NCI-H2227 treated with DMSO at 0.1 percent for 48 hours (cell line): Measurements from ENCODE around the gene NOSTRIN.
"Not testable (repeated sequence)": the region's sequence is repeated elsewhere in the genome, so short reads cannot be mapped to it uniquely, and the experiment has no call there.

Experiments used
- DNase-seq: peaks from one replicate; lab custom pipeline; 2025; lab: John Stamatoyannopoulos, UW

NOSTRIN gene

DNA sequence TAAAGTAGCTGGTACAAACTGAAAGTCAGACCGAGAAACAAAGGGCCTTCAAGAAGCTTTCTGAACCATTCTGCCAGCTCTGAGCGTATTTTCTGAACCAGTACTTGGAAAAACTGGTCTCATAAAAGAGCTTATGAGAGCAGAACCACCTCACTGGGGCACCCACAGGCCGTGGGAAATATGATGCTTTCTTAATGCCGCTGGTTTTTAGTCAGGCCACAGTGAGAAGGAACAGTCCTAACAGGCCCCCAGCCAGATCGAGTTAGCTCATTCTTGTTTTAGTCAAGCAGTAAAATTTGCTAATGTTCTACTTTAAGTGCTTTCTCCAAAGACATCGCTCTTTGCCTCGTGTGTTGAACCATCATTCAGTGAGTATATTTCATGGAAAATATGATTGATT is 12.7 kb upstream of the NOSTRIN start:
- no peak for DNase-seq

DNA sequence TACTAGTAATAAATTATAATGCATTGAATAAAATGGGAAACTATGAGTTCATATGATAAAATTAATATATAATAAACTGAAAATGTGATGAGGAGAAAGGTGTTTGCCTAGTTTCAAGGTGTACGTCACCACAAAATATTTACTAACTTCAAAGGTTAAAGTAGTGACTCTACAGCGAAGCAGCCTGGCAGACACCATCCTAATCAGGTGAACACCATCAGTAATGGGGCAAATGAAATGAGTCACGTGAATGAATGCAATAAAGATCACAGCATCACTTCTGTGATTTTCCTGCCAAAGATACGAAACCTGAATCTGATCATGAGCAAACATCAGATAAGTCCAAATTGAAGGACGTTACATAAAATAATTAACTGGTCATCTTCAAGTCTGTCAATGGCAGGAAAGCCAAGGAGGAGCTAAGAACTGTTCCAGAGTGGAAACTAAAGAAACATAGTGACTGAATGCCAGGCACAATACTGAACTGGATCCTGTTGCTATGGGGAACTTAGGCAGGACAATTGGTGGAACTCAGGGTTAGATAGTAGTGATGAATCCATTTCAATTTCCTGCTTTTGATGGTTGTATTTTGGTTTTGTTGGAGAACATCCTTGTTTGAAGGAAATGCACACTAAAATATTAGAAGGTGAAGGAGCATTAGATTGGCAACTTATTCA is 12.1 kb upstream of the NOSTRIN start:
- DNase-seq = no peak

DNA sequence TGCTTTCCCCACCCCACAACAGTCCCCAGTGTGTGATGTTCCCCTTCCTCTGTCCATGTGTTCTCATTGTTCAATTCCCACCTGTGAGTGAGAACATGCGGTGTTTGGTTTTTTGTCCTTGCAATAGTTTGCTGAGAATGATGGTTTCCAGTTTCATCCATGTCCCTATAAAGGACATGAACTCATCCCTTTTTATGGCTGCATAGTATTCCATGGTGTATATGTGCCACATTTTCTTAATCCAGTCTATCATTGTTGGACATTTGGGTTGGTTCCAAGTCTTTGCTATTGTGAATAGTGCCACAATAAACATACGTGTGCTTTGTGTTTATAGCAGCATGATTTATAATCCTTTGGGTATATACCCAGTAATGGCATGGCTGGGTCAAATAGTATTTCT is 11.3 kb upstream of the NOSTRIN start:
- DNase-seq = not testable (repeated sequence)

DNA sequence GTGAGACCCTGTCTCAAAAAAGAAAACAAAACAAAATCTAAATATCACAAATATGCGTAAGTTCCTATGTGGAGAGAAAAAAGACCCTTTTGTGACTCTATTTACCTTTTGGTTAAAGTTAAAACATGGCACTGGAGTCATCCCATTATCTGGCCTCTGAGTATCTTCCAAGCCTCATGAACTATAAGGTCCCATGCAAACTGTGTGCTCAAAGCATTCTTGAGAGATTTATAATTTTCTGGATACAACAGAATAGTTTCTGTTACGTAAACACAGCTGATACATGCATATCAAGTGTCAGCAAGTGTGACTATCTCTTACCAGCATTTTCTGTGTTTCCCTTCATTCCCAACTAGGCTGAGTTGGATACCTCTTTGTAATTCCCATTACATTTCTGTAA is 8.8 kb upstream of the NOSTRIN start:
- no peak for DNase-seq

DNA sequence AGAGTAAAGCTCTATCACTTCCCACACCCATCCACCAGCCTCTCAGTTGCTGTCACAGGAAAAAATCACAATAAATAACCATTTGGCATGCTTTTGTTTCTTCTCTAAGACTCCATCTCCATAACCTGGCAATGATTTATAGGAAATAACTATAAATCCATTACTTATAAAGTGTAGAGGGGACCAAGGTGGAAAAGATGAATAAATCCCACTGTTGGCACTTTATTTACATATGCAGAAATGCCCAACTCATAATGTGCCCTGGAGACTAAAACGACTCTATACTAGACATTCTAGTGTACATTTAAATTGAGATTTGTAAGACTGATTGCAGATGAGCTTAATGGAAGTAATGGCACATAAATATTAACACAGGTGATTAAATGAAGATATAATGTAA is 7.5 kb upstream of the NOSTRIN start:
- DNase-seq = no peak

DNA sequence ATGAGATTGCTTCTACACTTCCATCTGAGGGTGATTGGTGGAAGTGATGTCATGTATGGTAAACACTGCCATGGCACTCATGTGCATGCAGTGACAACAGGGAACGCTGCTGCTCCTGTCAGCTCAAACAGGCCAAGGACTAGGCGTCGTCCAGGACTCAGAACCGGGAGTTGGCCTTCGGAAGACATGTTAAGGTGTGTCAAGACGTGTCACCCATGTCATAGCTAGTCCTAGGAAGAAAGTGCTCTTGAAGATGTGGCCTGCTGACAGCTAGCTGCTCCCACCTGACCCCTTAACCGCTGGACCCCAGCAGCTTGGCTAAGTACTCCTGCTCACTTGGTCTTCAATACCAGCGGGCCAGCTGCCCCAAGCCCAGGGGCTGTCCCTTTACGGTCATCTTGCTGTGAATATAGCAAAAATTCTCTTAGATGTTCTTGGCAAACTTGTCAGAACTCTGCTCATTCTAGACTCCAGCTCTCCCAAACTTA is 6.3 kb upstream of the NOSTRIN start:
- DNase-seq = no peak

DNA sequence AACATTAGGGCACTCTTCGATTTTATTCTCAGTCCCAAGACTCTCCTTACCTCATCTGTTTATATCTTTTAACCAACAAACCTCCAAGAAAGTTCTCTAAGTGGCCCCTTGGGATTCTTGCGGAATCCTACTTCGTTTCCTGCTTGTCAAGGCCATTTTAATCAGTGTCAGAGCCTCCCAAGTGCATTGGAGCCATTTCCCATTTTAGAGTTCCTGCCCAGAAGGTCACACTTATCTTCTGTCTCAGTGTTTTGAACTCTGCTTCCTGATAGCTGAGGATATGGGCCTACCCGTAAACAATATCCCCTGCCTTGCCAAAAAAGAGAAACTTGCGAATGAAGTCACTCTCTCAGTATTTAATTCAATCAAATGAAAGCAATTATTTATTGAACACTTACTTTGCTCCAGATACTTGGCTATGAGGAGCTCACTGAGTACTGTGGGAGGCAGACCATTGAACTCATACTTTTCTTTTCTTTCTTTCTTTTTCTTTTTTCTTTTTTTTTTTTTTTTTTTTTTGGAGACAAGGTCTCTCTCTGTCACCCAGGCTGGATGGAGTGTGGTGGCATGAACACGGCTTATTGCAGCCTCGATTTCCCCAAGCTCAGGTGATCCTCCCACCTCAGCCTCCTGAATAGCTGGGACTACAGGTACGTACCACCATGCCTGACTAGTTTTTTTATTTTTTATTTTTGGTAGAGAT is 5.7 kb upstream of the NOSTRIN start:
- DNase-seq = no peak

DNA sequence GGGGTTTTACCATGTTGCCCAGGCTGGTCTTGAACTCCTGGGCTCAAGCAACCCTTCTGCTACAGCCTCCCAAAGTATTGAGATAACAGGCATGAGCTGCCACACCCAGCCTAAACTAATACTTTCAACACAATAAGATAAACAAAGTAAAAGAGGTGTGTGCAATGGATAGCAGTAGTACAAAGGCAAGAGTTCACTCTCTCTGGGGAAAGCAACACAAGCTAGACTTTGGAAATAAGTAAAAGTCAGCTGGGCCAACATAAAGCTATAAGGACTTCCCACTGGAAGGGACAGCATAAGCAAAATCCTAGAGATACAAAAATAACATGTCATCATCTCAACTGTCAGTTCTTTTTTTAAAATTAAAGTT is 5.2 kb upstream of the NOSTRIN start:
- no peak for DNase-seq

DNA sequence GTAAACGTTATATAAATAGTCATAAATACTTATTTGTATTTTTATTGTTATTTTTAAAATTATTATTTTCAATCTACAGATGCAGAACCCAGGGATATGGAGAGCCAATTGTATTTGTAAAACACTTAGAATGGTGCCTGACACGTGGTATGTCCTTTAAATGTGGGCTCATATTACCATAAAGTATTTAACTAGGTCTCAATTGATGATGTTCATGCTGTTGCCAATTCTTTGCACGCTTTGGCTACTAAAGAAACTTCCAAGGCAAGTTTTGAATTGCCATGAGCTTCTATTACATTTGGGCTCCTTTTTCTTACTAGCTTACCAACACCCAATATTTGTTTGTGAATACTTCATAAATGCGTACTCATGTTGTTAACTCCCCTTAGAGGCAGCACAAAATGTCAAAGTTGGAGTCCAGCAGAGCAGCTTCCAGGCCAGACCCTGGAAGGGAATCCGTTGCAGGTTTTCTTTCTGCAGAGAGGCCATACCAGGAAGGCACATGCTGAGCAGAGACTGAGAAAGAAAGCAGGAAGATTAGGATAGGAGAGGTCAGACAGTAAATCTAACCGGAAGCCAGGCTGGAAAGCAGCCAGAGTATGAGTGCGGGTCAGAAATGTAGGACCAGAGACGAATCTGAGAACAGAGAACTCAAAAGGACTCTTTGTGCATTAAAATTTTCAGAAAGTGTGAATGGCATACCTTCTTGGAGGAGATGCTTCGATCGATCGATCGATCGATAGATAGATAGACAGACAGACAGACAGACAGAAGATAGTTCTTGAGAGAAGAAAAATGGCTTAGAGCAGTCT is 4.2 kb upstream of the NOSTRIN start:
- DNase-seq = no peak

DNA sequence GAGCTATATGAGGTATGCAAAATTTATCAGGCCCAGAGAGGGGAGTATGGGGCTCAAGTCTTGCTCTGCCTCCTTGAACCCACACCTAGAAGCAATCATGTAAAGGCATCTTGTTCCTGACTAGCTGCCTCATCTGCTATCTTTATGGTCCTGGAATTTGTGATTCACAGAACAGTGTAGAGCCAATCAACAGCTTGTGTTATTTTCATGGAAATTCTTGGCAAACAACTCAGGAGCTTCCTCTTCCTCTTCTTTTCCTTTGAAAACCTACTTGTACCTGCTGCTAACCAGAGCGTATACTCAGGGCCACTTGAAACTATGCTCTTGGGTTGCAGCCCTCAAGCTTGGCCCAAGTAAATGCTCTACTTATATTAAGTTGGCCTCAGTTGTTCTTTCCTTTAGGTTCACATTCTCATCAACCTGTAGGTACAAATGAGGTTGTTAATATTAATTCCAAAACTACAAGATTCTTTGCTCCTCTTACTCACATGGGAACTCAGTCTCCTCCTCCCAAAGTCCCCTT is 3.5 kb upstream of the NOSTRIN start:
- no peak for DNase-seq

DNA sequence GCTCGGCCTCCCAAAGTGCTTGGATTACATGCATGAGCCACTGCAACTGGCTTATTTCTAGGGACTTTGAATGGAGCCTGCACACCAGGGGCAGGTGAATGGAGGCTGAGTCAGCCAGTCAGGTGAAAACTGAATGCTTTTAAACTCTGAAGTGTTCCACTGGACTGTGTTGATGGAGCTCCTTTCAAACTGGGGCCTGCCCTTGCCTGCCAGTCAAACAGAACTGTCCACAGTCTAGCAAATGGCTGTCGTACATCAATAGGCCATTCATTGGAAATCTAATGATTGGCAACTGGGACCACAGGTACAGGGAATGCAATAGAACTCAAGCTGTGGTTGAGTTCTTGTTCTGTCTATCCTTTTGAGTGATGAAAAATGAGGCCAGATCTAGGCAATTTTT is 966 bp upstream of the NOSTRIN start:
- no peak for DNase-seq

DNA sequence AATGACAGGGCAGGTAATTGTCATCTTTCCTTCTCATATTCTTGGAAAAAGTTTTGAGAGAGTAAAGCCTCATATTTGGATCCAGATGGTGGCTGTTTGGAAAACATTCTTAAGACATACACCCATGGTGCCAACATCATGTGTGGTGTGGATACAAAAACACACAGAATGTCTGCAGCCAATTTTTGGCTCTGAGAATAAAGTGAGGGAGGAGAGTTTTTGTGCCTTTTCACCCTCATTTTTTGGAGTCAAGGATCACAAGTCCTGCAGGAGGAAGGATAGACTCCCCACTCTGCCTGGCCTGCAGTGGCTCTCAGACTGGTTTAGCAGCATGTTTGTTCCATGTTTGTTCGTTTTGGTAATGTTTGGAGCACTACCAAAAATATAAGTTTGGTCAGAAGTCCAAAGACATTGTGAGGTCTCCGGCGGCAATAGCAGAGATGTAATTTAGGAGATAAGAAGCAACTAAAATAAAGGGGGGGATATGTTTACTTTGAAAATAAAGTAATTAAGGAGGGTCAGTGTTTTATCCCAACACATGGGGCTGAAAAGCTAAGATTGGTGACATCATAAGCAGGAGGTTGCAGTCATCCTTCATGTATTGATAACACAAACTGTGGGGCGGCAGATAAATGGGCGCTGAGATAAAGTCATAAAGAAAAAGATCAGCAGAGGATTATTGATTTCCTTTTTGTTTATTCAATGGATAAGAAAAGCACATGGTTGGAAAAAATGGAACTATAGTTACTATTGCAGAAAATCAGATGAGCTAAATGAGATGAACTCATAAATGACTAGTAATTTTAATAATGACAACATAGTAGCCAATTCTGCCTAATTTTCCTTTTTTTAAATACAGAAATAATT is 655 bp downstream of the NOSTRIN start:
- DNase-seq = no peak

DNA sequence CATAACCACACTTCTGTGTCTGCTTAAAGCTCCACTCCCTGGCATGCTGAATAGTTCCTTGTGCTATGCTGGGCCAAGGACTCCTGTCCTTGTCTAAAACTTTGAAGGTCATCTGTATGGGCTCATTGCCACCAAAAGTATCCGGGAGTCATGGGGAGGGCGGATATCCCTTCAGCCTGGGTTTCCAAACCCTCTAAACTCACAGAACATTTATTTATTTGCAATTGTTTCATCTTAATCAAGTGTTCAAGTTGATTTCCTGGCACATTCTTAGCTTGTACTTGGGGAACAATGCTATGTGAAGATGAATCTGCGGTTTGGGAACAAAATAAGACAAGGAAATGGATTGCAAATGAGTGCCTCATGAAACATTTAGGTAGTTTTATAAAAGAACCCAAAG is 1.8 kb downstream of the NOSTRIN start:
- no peak for DNase-seq

DNA sequence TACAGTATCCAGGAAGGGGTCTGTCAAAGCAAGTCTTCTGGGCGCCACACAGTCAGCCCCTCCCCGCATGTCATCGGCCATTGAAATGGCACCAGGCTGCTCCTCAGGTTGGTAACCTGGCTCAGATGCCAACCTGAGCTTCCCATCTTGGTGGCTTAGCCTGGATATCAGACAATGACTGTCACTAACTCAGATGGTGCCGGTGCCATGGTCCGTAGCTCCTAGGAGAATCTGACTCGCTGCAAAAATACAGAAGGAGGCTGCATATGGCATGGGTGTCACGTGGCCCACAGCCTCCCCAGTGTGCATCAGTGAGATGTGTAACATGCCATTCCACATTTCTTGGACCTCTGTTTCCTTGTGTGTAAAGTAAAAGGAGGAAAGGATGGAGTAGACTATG is 3.2 kb downstream of the NOSTRIN start:
- no peak for DNase-seq

DNA sequence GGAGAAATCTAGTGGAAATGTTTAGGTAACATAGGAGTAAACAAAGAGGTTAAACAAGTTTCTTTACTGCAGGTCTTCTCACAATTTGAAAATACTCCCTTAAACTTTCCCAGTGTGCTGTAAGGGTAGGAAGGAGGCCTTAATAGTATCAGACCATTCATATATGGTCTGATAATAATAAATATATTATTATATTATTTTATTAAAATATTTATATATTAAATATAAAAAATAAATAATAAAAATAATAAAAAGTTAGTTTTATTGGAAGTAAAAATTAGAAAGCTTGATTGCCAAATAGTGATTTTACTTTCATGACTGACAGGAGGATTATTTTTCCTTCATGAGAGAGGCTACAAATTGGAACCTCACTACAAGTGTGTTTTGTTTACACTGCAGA is 7.1 kb downstream of the NOSTRIN start:
- DNase-seq = no peak

DNA sequence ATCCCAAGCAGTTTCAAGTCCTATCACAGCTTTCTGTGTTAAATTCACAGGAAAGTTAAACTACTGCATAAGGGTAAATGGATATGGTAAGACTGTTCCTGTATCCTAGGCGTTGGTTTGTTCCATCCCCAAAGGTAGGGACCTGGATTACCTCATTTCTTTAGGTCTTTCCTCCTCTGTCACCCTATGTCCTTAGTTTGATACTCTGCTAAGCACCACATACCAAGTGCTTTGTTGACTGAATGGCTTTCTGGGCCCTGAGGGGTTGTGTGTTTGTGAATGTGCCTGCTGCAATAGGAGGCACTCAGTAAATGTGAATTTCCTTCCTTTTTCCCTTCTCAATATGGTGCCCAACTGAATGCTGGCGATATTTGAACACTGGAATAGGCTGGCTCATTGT is 7.8 kb downstream of the NOSTRIN start:
- DNase-seq = no peak

DNA sequence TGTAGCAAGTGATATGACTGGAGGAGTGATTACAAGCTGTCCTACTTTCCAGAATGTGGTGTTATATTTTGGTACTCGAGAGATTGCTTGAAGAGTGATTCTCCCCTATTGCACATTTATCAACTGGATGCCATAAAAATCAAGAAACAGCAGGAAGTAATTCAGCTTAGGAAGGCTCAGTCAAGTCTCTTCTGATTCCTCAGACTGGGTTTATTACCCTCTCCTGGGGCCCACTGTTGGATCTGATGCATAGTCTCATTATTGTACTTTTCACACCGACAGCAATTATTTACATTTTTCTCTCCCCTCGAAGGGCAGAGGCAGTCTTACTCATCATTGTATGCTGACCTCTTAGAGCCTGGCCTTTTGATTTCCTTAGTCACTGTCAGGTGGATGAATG is 9.3 kb downstream of the NOSTRIN start:
- peak; percentile 35 for DNase-seq

DNA sequence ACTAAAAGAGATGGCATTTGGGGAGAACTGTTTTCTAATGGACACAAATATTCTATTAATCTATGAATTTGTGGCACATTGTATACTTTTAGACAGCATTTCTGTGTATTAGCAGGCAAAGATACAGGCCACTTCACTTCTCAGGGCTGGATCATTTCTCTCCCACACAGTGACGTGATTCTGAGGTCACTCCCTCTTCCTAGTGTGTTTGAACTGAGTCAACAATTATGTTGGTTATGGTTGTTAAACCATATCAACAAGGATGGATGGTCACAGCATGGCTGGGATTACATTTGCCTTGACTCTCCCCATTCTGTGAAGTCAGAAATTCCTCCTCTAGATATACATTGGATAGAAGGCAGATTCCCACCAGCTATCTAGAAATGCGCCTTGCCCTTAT is 11.6 kb downstream of the NOSTRIN start:
- no peak for DNase-seq

DNA sequence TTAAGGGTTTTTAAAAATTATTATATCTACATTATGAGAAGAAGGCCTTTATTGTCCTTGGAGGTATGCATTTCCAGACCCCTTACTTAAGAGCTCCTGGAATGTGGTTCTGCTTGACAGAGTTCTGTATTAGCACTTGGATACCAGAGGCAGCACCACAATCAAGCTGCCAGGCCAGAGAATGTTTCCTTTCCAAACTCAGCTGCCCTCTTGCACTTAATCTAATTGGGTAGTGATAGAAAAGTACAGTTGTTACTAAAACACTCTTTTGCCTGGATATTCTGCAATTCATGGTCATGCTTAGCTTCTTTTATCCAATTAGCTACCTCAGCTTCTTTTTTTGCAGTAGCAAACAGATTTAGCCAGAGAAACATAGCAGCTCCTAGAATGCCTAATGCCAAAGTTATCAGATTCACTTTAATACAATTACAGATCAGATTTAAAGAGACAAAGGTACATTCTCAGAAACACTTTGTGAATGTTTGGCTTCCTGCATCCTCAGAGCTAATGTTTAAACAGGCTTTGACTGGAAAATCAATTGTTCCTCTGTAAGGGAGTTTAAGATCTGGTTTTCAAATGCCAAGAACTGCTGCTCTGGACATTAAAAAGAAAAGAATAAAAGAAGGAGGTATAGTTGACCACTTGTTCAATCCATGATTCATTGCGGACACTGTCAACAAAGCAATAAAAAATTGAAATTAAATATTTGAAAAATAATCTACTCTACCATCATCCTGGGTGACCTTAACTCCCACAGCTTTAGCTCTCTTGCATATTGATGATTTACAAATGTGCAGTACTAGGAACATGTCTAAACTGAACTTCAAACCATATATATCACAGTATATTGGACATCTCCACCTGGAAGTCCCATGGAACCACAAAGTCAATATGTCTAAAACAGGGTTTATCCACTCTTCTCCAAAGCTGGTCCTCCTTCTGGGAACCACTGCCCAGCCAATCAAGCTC is 12.8 kb downstream of the NOSTRIN start:
- DNase-seq = no peak

DNA sequence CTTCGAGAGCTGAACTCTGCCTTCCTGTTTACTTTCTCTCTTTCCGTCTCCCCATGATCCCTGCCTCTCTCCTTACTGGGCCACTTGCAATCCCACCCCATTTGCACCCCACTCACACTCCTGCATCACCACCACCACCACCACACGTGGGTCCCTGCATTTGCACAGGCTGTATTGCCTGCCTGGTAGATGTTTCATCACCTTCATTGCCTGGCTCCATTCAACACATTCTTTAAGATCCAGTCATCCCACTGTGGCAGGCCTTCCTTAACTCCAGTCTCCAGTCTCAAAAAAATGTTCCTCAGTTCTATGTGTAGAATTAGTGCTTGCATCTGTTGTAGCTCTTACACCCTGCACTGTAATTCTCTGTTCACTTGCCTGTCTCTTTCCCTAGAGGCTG is 13.9 kb downstream of the NOSTRIN start:
- DNase-seq = no peak
